Subcutaneous adipose tissue (tissue), 4 donors: ENCODE results near the gene DNASE2. TPM values are rescaled to one million over a fixed set of nuclear protein-coding genes. Genes with fewer than 3 reads are reported as not detected.

Source experiments
- CTCF ChIP-seq: fragments of 450-650 bp; IDR thresholded peaks from one replicate; pipeline ENCODE4 v1.5.1; 2016; ENCODE audit warnings: low read depth, mild to moderate bottlenecking, control low read depth, antibody characterized with exemption, moderate library complexity
- small RNA-seq: library from RNA; depleted of rRNA; stranded (forward); fragments of <200 nt; gene quantifications from one replicate; pipeline ENCODE3, GENCODE V24; 2016
- total RNA-seq, 4 donors: library from RNA; depleted of rRNA; stranded (reverse); fragments of >200 nt; gene quantifications; one replicate each; pipeline ENCODE4 v1.1.0, GENCODE V29; 2016

Gene DNASE2
- total RNA-seq, 4 donors from 2014 or later = 24.9 to 74.8 (median 48.2) TPM

DNA sequence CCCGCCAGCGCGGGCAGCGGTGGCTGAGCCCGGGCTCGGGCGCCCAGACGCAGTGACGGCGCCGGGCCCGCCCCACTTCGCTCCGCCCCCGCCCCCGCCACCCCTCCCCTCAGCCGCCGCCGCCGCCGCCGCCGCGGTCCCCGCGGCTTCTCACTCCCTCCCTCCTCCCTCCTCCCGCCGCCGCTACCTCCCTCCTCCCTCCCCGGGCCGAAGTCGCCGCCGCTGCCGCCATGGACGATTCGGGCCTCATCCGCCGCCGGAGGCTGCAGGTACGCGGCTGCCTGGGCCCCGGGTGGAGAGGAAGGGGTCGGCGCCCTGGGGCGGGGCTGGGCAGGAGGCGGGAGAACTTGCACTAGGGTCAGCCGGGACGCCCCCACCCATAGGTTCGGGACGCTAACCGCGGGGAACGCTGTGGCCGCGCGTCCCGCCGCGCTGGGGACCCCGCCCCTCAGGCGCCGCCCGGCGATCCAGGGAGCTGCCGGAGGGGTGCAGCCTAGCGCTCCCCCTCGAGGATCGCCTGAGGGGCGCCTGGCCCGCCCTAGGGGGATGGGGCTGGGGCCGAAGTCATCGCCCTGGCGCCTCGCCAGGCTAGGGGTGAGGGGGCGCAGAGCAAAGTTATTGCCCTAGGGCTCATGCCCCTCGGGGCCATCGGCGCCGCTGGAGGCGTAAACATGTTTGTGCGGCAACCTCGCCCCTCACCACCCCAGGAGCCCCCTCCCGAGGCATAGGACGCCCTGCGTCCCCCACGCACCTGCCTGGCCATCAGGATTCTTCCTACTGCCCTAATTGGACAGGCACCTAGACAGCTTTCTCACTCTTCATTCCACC is 47.3 kb downstream of the DNASE2 start:
- TF ChIP-seq CTCF = no peak

DNA sequence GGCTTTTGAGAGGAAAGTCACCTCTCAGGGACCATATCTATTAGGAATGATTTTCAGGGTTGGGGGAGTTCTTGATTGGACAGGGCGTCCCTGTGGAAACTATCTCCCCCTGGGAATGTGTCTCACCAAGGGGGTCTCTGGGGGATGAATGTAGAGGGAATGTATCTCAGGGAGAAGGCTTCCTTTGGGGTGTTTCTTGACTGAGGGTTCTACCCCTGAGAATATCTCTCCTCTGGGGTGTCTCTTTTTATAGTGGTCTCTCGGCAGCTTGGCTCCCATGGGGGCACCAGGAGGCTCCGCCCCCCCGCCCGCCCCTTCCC is 47.9 kb downstream of the DNASE2 start:
- no peak for TF ChIP-seq CTCF

GRCh38 chr19:12828494-12828893 is 52.8 kb downstream of the DNASE2 start:
- TF ChIP-seq CTCF = no peak

DNA sequence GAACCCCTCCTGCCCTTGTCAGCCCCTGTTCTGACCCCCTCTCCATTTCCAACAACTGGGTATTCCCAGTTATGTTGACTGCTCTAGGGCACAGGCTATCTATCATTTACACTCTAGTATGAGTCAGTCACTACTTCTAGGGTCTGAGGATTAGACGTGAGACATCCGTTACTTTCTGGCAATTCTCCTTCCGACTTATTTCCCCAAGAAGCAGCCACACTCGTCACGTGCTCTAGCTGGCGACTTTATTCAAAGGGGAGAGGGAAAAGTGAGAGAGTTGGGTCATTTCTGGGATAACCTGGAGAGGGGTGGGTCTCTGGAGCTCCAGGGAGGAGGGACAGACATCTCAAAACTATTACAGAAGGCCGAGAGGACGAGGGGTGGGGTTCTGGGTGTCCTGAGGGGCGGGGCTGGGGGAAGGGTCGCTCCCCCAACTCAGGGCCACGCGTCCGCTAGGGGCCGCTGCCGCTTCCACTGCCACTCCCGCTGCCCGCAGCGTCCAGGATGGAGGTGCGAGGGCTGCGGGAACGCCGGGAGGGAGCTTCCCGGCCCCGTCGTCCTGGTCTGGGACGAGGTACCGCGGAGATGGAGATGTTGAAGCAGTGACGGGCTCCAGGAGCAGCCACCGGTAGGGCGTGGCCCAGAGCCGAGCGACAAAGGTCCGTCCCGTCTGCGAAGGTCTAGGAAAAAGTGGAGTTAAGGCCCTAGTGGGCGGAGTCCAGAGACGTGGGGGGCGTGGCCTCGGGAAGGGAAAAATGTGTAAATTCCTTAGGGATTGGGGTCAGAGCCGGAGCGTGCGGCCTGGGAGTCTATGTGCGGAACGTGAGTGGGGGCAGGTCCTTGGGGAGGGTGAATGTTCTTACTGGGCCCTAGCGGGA is 55.8 kb downstream of the DNASE2 start:
- TF ChIP-seq CTCF = no peak

Small RNA genes lying within 50 kb of the gene (small RNA-seq; reads per million reads assigned to genes)
- gene MIR5695 (not detected), gene MIR6794 (not detected)

Other genes with a start within 250 kb of the DNASE2 start
- 100 to 1,000 TPM in 2 of 4 donors, 10 to 100 TPM in 2; 61.0 to 186 (median 88.5) TPM for gene MAN2B1, start 214.7 kb downstream of the DNASE2 start, total RNA-seq
- gene WDR83, start 214.6 kb downstream of the DNASE2 start, total RNA-seq = 10 to 100 TPM in 1 of 4 donors, 1 to 10 TPM in 3; 5.7 to 11.6 (median 8.6) TPM
- 10 to 100 TPM; 49.9 to 85.7 (median 75.7) TPM for gene DHPS, start 199.6 kb downstream of the DNASE2 start, total RNA-seq
- not detected for gene GNG14, start 193.5 kb downstream of the DNASE2 start, total RNA-seq
- 1 to 10 TPM; 2.6 to 3.7 (median 2.7) TPM for gene FBXW9, start 184.8 kb downstream of the DNASE2 start, total RNA-seq
- 10 to 100 TPM; 42.6 to 66.3 (median 61.3) TPM for gene TNPO2, start 157.5 kb downstream of the DNASE2 start, total RNA-seq
- gene TRIR, start 146.8 kb downstream of the DNASE2 start, total RNA-seq = 100 to 1,000 TPM; 163 to 417 (median 304) TPM
- 10 to 100 TPM; 35.1 to 53.5 (median 43.4) TPM for gene GET3, start 144.0 kb downstream of the DNASE2 start, total RNA-seq
- gene BEST2, start 129.7 kb downstream of the DNASE2 start, total RNA-seq = not detected
- 100 to 1,000 TPM in 1 of 4 donors, 10 to 100 TPM in 3; 17.1 to 290 (median 36.9) TPM for gene HOOK2, start 105.9 kb downstream of the DNASE2 start, total RNA-seq
- 100 to 1,000 TPM in 3 of 4 donors, 10 to 100 TPM in 1; 77.6 to 304 (median 155) TPM for gene JUNB, start 90.0 kb downstream of the DNASE2 start, total RNA-seq
- 100 to 1,000 TPM; 124 to 217 (median 135) TPM for gene PRDX2, start 79.6 kb downstream of the DNASE2 start, total RNA-seq
- gene THSD8, start 79.4 kb downstream of the DNASE2 start, total RNA-seq = 1 to 10 TPM in 1 of 4 donors, not detected in 3; 1.3 TPM
- 1 to 10 TPM; 3.6 to 7.5 (median 5.1) TPM for gene RNASEH2A, start 74.9 kb downstream of the DNASE2 start, total RNA-seq
- gene RTBDN, start 46.9 kb downstream of the DNASE2 start, total RNA-seq = not detected
- under 1 TPM in 1 of 4 donors, not detected in 3; 0.17 TPM for gene MAST1, start 42.9 kb downstream of the DNASE2 start, total RNA-seq
- gene KLF1, start 5.8 kb upstream of the DNASE2 start, total RNA-seq = not detected
- 10 to 100 TPM; 34.9 to 98.5 (median 46.0) TPM for gene GCDH, start 9.7 kb upstream of the DNASE2 start, total RNA-seq
- gene SYCE2, start 37.8 kb upstream of the DNASE2 start, total RNA-seq = not detected
- gene FARSA, start 52.3 kb upstream of the DNASE2 start, total RNA-seq = 10 to 100 TPM; 20.1 to 28.6 (median 22.9) TPM
- gene CALR, start 57.2 kb upstream of the DNASE2 start, total RNA-seq = 100 to 1,000 TPM; 222 to 414 (median 307) TPM
- gene RAD23A, start 64.4 kb upstream of the DNASE2 start, total RNA-seq = 100 to 1,000 TPM in 1 of 4 donors, 10 to 100 TPM in 3; 52.2 to 123 (median 84.5) TPM
- gene GADD45GIP1, start 75.8 kb upstream of the DNASE2 start, total RNA-seq = 10 to 100 TPM; 25.3 to 48.8 (median 31.7) TPM
- gene DAND5, start 88.1 kb upstream of the DNASE2 start, total RNA-seq = not detected
- gene NFIX, start 114.0 kb upstream of the DNASE2 start, total RNA-seq = 100 to 1,000 TPM in 1 of 4 donors, 10 to 100 TPM in 3; 32.8 to 102 (median 47.0) TPM
- 10 to 100 TPM; 13.7 to 27.7 (median 21.5) TPM for gene LYL1, start 221.4 kb upstream of the DNASE2 start, total RNA-seq
- gene TRMT1, start 235.3 kb upstream of the DNASE2 start, total RNA-seq = 10 to 100 TPM; 19.5 to 35.6 (median 27.2) TPM
- 10 to 100 TPM in 2 of 4 donors, 1 to 10 TPM in 2; 8.5 to 13.6 (median 9.7) TPM for gene NACC1, start 236.8 kb upstream of the DNASE2 start, total RNA-seq